Placental epithelial cell (primary cell): Measurements from ENCODE around the gene GPRASP1. TPM values are rescaled to one million over a fixed set of nuclear protein-coding genes. Genes with fewer than 3 reads are reported as not detected.

Source experiments
- small RNA-seq: library from RNA; depleted of rRNA; stranded (forward); fragments of <200 nt; gene quantifications from one replicate; pipeline ENCODE3, GENCODE V24; 2012
- total RNA-seq: library from RNA; depleted of rRNA; stranded (reverse); fragments of >200 nt; gene quantifications from 2 replicates; pipeline ENCODE4 v1.2.3, GENCODE V29; 2012

GPRASP1 gene, protein sequence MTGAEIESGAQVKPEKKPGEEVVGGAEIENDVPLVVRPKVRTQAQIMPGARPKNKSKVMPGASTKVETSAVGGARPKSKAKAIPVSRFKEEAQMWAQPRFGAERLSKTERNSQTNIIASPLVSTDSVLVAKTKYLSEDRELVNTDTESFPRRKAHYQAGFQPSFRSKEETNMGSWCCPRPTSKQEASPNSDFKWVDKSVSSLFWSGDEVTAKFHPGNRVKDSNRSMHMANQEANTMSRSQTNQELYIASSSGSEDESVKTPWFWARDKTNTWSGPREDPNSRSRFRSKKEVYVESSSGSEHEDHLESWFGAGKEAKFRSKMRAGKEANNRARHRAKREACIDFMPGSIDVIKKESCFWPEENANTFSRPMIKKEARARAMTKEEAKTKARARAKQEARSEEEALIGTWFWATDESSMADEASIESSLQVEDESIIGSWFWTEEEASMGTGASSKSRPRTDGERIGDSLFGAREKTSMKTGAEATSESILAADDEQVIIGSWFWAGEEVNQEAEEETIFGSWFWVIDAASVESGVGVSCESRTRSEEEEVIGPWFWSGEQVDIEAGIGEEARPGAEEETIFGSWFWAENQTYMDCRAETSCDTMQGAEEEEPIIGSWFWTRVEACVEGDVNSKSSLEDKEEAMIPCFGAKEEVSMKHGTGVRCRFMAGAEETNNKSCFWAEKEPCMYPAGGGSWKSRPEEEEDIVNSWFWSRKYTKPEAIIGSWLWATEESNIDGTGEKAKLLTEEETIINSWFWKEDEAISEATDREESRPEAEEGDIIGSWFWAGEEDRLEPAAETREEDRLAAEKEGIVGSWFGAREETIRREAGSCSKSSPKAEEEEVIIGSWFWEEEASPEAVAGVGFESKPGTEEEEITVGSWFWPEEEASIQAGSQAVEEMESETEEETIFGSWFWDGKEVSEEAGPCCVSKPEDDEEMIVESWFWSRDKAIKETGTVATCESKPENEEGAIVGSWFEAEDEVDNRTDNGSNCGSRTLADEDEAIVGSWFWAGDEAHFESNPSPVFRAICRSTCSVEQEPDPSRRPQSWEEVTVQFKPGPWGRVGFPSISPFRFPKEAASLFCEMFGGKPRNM (N-terminal part only)
- 1.3 and 3.9 TPM in 2 replicates for total RNA-seq

DNA sequence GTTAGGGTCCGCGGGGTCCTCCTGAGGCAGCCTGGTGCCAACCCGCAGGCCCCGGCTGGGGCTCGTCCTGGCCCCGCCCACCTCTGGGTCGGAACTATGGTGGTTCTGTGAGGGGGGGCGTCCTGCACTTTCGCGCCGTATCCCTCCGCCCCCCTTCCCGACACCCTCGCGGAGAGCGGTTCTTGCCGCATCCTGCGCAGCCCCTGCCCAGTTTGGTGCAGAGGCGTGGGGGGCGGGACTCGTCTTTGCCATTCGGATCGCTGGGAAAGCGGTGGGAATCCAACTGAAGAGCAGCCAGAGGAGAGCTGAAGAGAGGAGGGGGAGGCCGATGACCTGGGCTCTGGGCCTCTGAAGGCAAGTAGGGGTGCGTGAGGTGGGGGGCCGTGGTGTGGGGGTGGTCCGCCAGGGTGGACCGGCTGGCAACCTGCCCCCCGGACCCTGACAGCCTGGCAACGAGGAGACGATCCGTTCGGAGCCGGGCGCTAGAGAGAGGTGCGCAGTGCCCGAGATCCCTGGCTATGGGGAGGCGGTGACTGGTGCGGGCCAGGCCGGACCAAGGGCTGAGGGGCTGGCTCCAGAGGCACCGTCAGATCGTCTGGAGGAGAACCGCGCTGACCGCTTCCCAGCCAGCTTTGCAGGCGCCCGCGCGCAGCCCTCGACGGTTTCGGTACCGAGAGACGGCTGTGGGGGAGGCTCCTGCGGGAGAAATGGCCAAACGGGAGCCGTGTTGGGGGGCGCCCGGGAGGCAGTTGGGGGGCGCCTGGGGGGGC is at the start of gene GPRASP1:
Gene GPRASP1 (plus strand): TSS at position 242 of the 770 bp plus-strand sequence. CDS start 2,431 bp downstream, outside the sequence.

Small RNAs within 50 kb of the gene (small RNA-seq; reads per million reads assigned to genes)
- not detected for gene RNU6-589P

Other genes with a start within 250 kb of the GPRASP1 start
- not detected in 2 replicates for gene NXF2B, start 211.5 kb upstream of the GPRASP1 start, total RNA-seq
- not detected in 2 replicates for gene TCP11X2, start 179.7 kb upstream of the GPRASP1 start, total RNA-seq
- gene TMSB15A, start 134.7 kb upstream of the GPRASP1 start, total RNA-seq = 1.6 and 6.0 TPM in 2 replicates
- gene ARMCX5, start 52.0 kb upstream of the GPRASP1 start, total RNA-seq = 14.6 and 18.8 TPM in 2 replicates
- gene GPRASP2, start 61.0 kb downstream of the GPRASP1 start, total RNA-seq = 8.0 and 11.4 TPM in 2 replicates
- gene GPRASP3, start 69.3 kb downstream of the GPRASP1 start, total RNA-seq = 2.1 and 3.9 TPM in 2 replicates